H1 (cell line): ENCODE results near the gene SPPL2B. TPM values are rescaled to one million over a fixed set of nuclear protein-coding genes. Genes with fewer than 3 reads are reported as not detected.
A peak's percentile ranks its signal among the peaks of the same experiment; 100 is the strongest.

ENCODE experiments used
- CTCF ChIA-PET: fragments of 300-600 bp; sonication (Branson Sonifier 250); formaldehyde crosslinking; loops from one replicate; lab custom pipeline; 2021; ENCODE audit not compliant: partially characterized antibody; lab: Charles Lee
- POLR2A ChIA-PET: fragments of 300-600 bp; sonication (Branson Sonifier 250); formaldehyde crosslinking; loops from one replicate; lab custom pipeline; 2021; ENCODE audit warnings: inconsistent platforms; ENCODE audit not compliant: partially characterized antibody; lab: Charles Lee
- DNase-seq, 2 experiments: peaks; one replicate each; pipeline versions ENCODE4 v3.0.0 to v3.0.0-alpha.2; 2010 to 2022; ENCODE audit warnings: low spot score in 2 of 2, low read depth in 1 of 2, mixed read lengths in 1 of 2
- FAIRE-seq: peaks from 2 replicates; lab custom pipeline; 2011; peaks lifted over from hg19 to GRCh38; lab: Jason Lieb, UNC
- H2AFZ ChIP-seq: 2 replicates; pipeline ENCODE4 v1.8.1; 2012; ENCODE audit warnings: low read length, inconsistent platforms
- H2AK5ac ChIP-seq: 2 replicates; pipeline ENCODE4 v1.6.1; 2013; ENCODE audit warnings: low read depth, low read length
- H2BK120ac ChIP-seq: replicated peaks from 2 replicates; pipeline ENCODE3; 2013; ENCODE audit warnings: low read depth, low read length, inconsistent platforms
- H2BK12ac ChIP-seq: 2 replicates; pipeline ENCODE4 v1.6.1; 2013; ENCODE audit warnings: low read depth, low read length
- H2BK15ac ChIP-seq: 2 replicates; pipeline ENCODE4 v1.6.1; 2013; ENCODE audit warnings: low read length
- H2BK20ac ChIP-seq: 2 replicates; pipeline ENCODE4 v1.6.1; 2013; ENCODE audit warnings: low read length
- H2BK5ac ChIP-seq: 2 replicates; pipeline ENCODE4 v1.6.1; 2013; ENCODE audit warnings: low read depth, low read length
- H3K14ac ChIP-seq: 2 replicates; pipeline ENCODE4 v1.6.1; 2013; ENCODE audit warnings: inconsistent platforms; ENCODE audit not compliant: insufficient read length
- H3K18ac ChIP-seq: 2 replicates; pipeline ENCODE4 v1.6.1; 2013; ENCODE audit warnings: low read length; ENCODE audit errors: extremely low read depth
- H3K23ac ChIP-seq: 2 replicates; pipeline ENCODE4 v1.6.1; 2013; ENCODE audit warnings: inconsistent platforms; ENCODE audit not compliant: insufficient read length
- H3K23me2 ChIP-seq: 2 replicates; pipeline ENCODE4 v1.6.1; 2013; ENCODE audit warnings: low read depth, low read length
- H3K27ac ChIP-seq: 2 replicates; pipeline ENCODE4 v1.6.1; 2011; ENCODE audit warnings: low read depth, low read length, inconsistent platforms
- H3K27me3 ChIP-seq, 4 experiments: replicated peaks in 1 of 4; 1 replicate in 1 of 4; 2 replicates in 3 of 4; pipeline versions ENCODE4 v1.6.1 to v1.8.1; 2011 to 2013; ENCODE audit warnings: low read length in 3 of 4, mild to moderate bottlenecking in 3 of 4, inconsistent platforms in 2 of 4, mixed read lengths in 2 of 4, moderate library complexity in 1 of 4; ENCODE audit not compliant: control insufficient read depth in 3 of 4, insufficient read depth in 3 of 4; ENCODE audit errors: extremely low read depth in 1 of 4
- H3K36me3 ChIP-seq, 4 experiments: 2 replicates each; pipeline versions ENCODE4 v1.6.1 to v1.8.1; 2011 to 2013; ENCODE audit warnings: mild to moderate bottlenecking in 4 of 4, low read length in 3 of 4, moderate library complexity in 2 of 4, control low read depth in 1 of 4, inconsistent platforms in 1 of 4; ENCODE audit not compliant: insufficient read depth in 4 of 4, control insufficient read depth in 2 of 4
- H3K4ac ChIP-seq: replicated peaks from 2 replicates; pipeline ENCODE3; 2013; ENCODE audit warnings: low read length, low read depth, mixed read lengths, inconsistent platforms; ENCODE audit not compliant: insufficient read length
- H3K4me1 ChIP-seq, 4 experiments: replicated peaks in 1 of 4; 1 replicate in 1 of 4; 2 replicates in 3 of 4; pipeline versions ENCODE4 v1.6.1 to v1.8.1; 2011 to 2013; ENCODE audit warnings: low read length in 3 of 4, inconsistent platforms in 2 of 4, mixed read lengths in 1 of 4; ENCODE audit not compliant: insufficient read depth in 4 of 4, control insufficient read depth in 3 of 4
- H3K4me2 ChIP-seq, 2 experiments: 2 replicates each; pipeline versions ENCODE4 v1.6.1 to v1.8.1; 2011 to 2013; ENCODE audit warnings: low read depth in 2 of 2, low read length in 2 of 2, control low read depth in 1 of 2, inconsistent platforms in 1 of 2, mild to moderate bottlenecking in 1 of 2; ENCODE audit not compliant: insufficient read depth in 1 of 2
- H3K4me3 ChIP-seq, 4 experiments: fragments of 200-600, 300-600 bp in 1 of 4; sonication (generic), shearing (Covaris generic), sonication (Bioruptor Twin) in 1 of 4; 2 replicates each; pipeline versions ENCODE4 v1.5.1 to v1.8.1; 2011 to 2016; ENCODE audit warnings: low read length in 4 of 4, low read depth in 3 of 4, control low read depth in 2 of 4, inconsistent platforms in 2 of 4, mild to moderate bottlenecking in 2 of 4, mixed read lengths in 1 of 4, moderate library complexity in 1 of 4; ENCODE audit not compliant: insufficient read depth in 2 of 4; ENCODE audit errors: extremely low read depth in 1 of 4
- H3K56ac ChIP-seq: replicated peaks from 2 replicates; pipeline ENCODE3; 2013; ENCODE audit warnings: low read depth, mild to moderate bottlenecking, mixed read lengths, low read length, inconsistent platforms; ENCODE audit not compliant: insufficient read length
- H3K79me1 ChIP-seq: 2 replicates; pipeline ENCODE4 v1.6.1; 2013; ENCODE audit warnings: low read depth, low read length, control low read depth
- H3K79me2 ChIP-seq, 2 experiments: 2 replicates each; pipeline versions ENCODE4 v1.6.1 to v1.8.1; 2012 to 2013; ENCODE audit warnings: low read length in 2 of 2, mild to moderate bottlenecking in 2 of 2, inconsistent platforms in 1 of 2; ENCODE audit not compliant: insufficient read depth in 2 of 2, control insufficient read depth in 1 of 2
- H3K9ac ChIP-seq, 4 experiments: replicated peaks in 1 of 4; 1 replicate in 1 of 4; 2 replicates in 3 of 4; pipeline versions ENCODE4 v1.6.1 to v1.8.1; 2011 to 2013; ENCODE audit warnings: low read depth in 3 of 4, low read length in 3 of 4, control low read depth in 2 of 4, mild to moderate bottlenecking in 2 of 4, moderate library complexity in 2 of 4, inconsistent platforms in 1 of 4; ENCODE audit errors: extremely low read depth in 1 of 4
- H3K9me3 ChIP-seq, 2 experiments: 2 replicates each; pipeline versions ENCODE4 v1.6.1 to v1.8.1; 2012 to 2013; ENCODE audit warnings: mild to moderate bottlenecking in 2 of 2, moderate library complexity in 2 of 2, control low read depth in 1 of 2, inconsistent platforms in 1 of 2, low read depth in 1 of 2, low read length in 1 of 2, mixed read lengths in 1 of 2; ENCODE audit not compliant: insufficient read depth in 2 of 2
- H4K20me1 ChIP-seq, 2 experiments: replicated peaks in 1 of 2; 2 replicates each; pipeline versions ENCODE3 to v1.8.1; 2011 to 2013; ENCODE audit warnings: inconsistent platforms in 2 of 2, low read length in 2 of 2, mild to moderate bottlenecking in 1 of 2; ENCODE audit not compliant: insufficient read depth in 2 of 2, control insufficient read depth in 1 of 2
- H4K5ac ChIP-seq: 2 replicates; pipeline ENCODE4 v1.6.1; 2013; ENCODE audit warnings: low read length, low read depth, mixed read lengths, inconsistent platforms; ENCODE audit not compliant: insufficient read length
- H4K8ac ChIP-seq: 2 replicates; pipeline ENCODE4 v1.8.0; 2013; ENCODE audit warnings: mild to moderate bottlenecking, moderate library complexity, low read length, inconsistent platforms; ENCODE audit not compliant: insufficient read depth; ENCODE audit errors: extremely low read depth
- H4K91ac ChIP-seq: replicated peaks from 2 replicates; pipeline ENCODE3; 2013; ENCODE audit warnings: low read length, mixed read lengths, inconsistent platforms; ENCODE audit not compliant: insufficient read length
- BACH1 ChIP-seq: IDR thresholded peaks from 2 replicates; pipeline ENCODE4 v1.6.1; 2012; ENCODE audit warnings: low read length, improper control_type of control experiment
- CHD1 ChIP-seq: IDR thresholded peaks from 2 replicates; pipeline ENCODE4 v1.6.1; 2012; ENCODE audit warnings: low read depth, low read length, improper control_type of control experiment
- FOSL1 ChIP-seq: IDR thresholded peaks from 2 replicates; pipeline ENCODE4 v1.6.1; 2011; ENCODE audit warnings: mild to moderate bottlenecking, low read depth, low read length, moderate library complexity; ENCODE audit not compliant: insufficient read depth
- GTF2F1 ChIP-seq: IDR thresholded peaks from 2 replicates; pipeline ENCODE4 v1.6.1; 2012; ENCODE audit warnings: low read depth, low read length, improper control_type of control experiment, borderline replicate concordance
- HDAC6 ChIP-seq: IDR thresholded peaks from one replicate; pipeline ENCODE4 v1.7.1; 2012; ENCODE audit warnings: low read depth, mild to moderate bottlenecking, inconsistent platforms, low read length, moderate library complexity
- KDM5A ChIP-seq: fragments of 200-600 bp; IDR thresholded peaks from 2 replicates; pipeline ENCODE4 v1.7.1; 2012; ENCODE audit warnings: mild to moderate bottlenecking, low read length, inconsistent platforms, mixed read lengths
- PHF8 ChIP-seq: fragments of 200-600 bp; sonication (generic); conservative IDR thresholded peaks from 2 replicates; pipeline ENCODE4 v1.7.1; 2012; ENCODE audit warnings: low read depth, mild to moderate bottlenecking, inconsistent platforms, low read length, moderate library complexity
- POLR2A ChIP-seq, 2 experiments: IDR thresholded peaks; 1 replicate in 1 of 2; 2 replicates in 1 of 2; pipeline ENCODE4 v1.6.1; 2011; ENCODE audit warnings: low read depth in 2 of 2, low read length in 2 of 2, mild to moderate bottlenecking in 2 of 2; ENCODE audit errors: control extremely low read depth in 1 of 2
- SP1 ChIP-seq: IDR thresholded peaks from 2 replicates; pipeline ENCODE4 v1.6.1; 2011; ENCODE audit warnings: low read depth, low read length
- SP4 ChIP-seq: IDR thresholded peaks from 2 replicates; pipeline ENCODE4 v1.6.1; 2012; ENCODE audit warnings: low read length, inconsistent platforms
- TBP ChIP-seq: IDR thresholded peaks from 2 replicates; pipeline ENCODE4 v1.6.1; 2011; ENCODE audit warnings: low read depth, low read length, improper control_type of control experiment
- USF2 ChIP-seq: IDR thresholded peaks from 2 replicates; pipeline ENCODE4 v1.6.1; 2011; ENCODE audit warnings: low read length, improper control_type of control experiment
- WGBS, 2 experiments: shearing (Covaris generic) in 1 of 2; methylation state at CpG; one replicate each; pipeline versions ENCODE4 v1.1.6 to v1.1.7; 2013 to 2015; ENCODE audit warnings: low lambda C conversion rate in 2 of 2, mixed read lengths in 2 of 2, inconsistent platforms in 1 of 2, low coverage in 1 of 2, missing lambda C conversion rate in 1 of 2; ENCODE audit not compliant: insufficient replicate concordance in 2 of 2, insufficient coverage in 1 of 2, insufficient read length in 1 of 2; ENCODE audit errors: extremely low coverage in 1 of 2, missing lambda C conversion rate in 1 of 2; 5-methylcytosine and 5-hydroxymethylcytosine counted together
- polyA plus RNA-seq, 7 experiments: library from polyadenylated mRNA; depleted of rRNA in 3 of 7; stranded (reverse) in 5 of 7; unstranded in 2 of 7; fragments of >200 nt in 5 of 7; fragments of 200-250 nt in 2 of 7; gene quantifications; 1 replicate in 5 of 7; 2 replicates in 1 of 7; 4 replicates in 1 of 7; pipeline versions ENCODE4 v1.2.1 to v1.2.3, GENCODE V29; 2011 to 2013; ENCODE audit warnings: missing spikeins in 2 of 7, mixed read lengths in 2 of 7
- total RNA-seq: library from RNA; stranded (reverse); fragmentation: NEBNext Ultra II Directional; extraction: Animal tissue kit (Norgen Biotek cat#: 25700); gene quantifications from 2 replicates; pipeline ENCODE4 v1.2.1, GENCODE V29; 2021

Gene SPPL2B
- total and polyA plus RNA-seq, 2 of the 8 experiments (the other 6 are each of a cell fraction or from before 2014, with no cell fraction given): 34.8 to 55.7 TPM

- Histone ChIP-seq H2BK15ac (no peak overlapping the region), H3K56ac (no peak overlapping the region), H3K4me3 (no peak overlapping the region), H3K18ac (no peak overlapping the region), H4K20me1 (peaks cover 0 to 11% of the 10 kb centered on the region in 2 experiments), H3K23me2 (peaks cover 11% of the 10 kb centered on the region; the same call in 1 of the 2 replicates), H3K9ac (0 out of 7 replicates have a peak overlapping the region, but pooled peaks of 1 of the 4 experiments have one; percentile 18), H3K4me2 (no peak overlapping the region), H3K9me3 (no peaks in the 10 kb centered on the region), H3K14ac (no peak overlapping the region), H3K79me1 (peaks cover 11% of the 10 kb centered on the region), H2BK20ac (no peak overlapping the region), H3K36me3 (peaks cover 0 to 11% (median 6%) of the 10 kb centered on the region in 4 experiments; a peak in 6 of 8 replicates), H3K27me3 (no peaks in the 10 kb centered on the region), H4K5ac (no peak overlapping the region), H3K4ac (no peak overlapping the region), H4K91ac (no peak overlapping the region), H2AK5ac (no peak overlapping the region), H3K4me1 (peaks cover 0 to 17% (median 8%) of the 10 kb centered on the region in 4 experiments; a peak in 5 of 7 replicates), H2BK12ac (no peak overlapping the region), H4K8ac (no peak overlapping the region), H2AFZ (no peak overlapping the region), H3K27ac (no peak overlapping the region), H3K79me2 (peaks cover 5 to 29% of the 10 kb centered on the region in 2 experiments; a peak in 3 of 4 replicates), H2BK120ac (no peak overlapping the region), H3K23ac (no peak overlapping the region), H2BK5ac (no peak overlapping the region; the same call in 1 of the 2 replicates)
- no peak for DNase-seq
- no peak for FAIRE-seq
- POLR2A ChIA-PET: interaction anchor here (0.6 to 1.7 kb wide), 5 partner anchors 20 to 289 kb away, joined by 3 to 4 read pairs (median 3); no protein-coding TSS in a partner anchor
- 88% methylated on average over 27 of the region's 29 CpGs; no CpG with 5 or more reads in 1 of the 2 experiments for WGBS, 2 experiments
- CTCF ChIA-PET: interaction anchor here (1.0 to 4.2 kb wide), 2 partner anchors 9 to 65 kb away, joined by 3 to 25 read pairs; no protein-coding TSS in a partner anchor
- no peak for TF ChIP-seq TBP
- TF ChIP-seq USF2: no peak
- no peak for TF ChIP-seq BACH1
- TF ChIP-seq KDM5A: no peak
- no peak for TF ChIP-seq HDAC6
- TF ChIP-seq CHD1: no peak
- TF ChIP-seq GTF2F1: no peak
- no peak for TF ChIP-seq FOSL1
- no peak for TF ChIP-seq SP1
- no peak for TF ChIP-seq SP4
- no peak for TF ChIP-seq POLR2A (IDR thresholded peaks at IDR 0.05; ENCODE audit: control extremely low read depth in 1 of 2, low read depth in 2 of 2, low read length in 2 of 2)
- no peak for TF ChIP-seq PHF8
Observed at GRCh38 chr19:2325281-2326046, 3.0 kb upstream of the SPPL2B start.
